ENCODE data around the gene LRRC23.
"Not testable (repeated sequence)": the region's sequence is repeated elsewhere in the genome, so short reads cannot be mapped to it uniquely, and the experiment has no call there.

Gene LRRC23

GRCh38 chr12:6904280-6905276 lies at the start of gene LRRC23:
TSS of gene LRRC23 (plus strand) at chr12:6904822. CDS start at chr12:6905634, 812 bp downstream.
- peak; percentile 80 to 97 (median 94) for DNase-seq

GRCh38 chr12:6855322-6855721 lies 49.3 kb upstream of the LRRC23 start:
- DNase-seq = no peak

GRCh38 chr12:6858799-6859198 lies 45.8 kb upstream of the LRRC23 start:
- no peak for DNase-seq

- DNase-seq = no peak
Observed at GRCh38 chr12:6860116-6860515, 44.5 kb upstream of the LRRC23 start.

- no peak for DNase-seq
Observed at GRCh38 chr12:6860942-6861341, 43.7 kb upstream of the LRRC23 start.

GRCh38 chr12:6861391-6861790 lies 43.2 kb upstream of the LRRC23 start:
- no peak for DNase-seq

GRCh38 chr12:6863033-6863432 lies 41.6 kb upstream of the LRRC23 start:
- DNase-seq = no peak

GRCh38 chr12:6863586-6864321 lies 40.9 kb upstream of the LRRC23 start:
- DNase-seq = no peak

- not testable (repeated sequence) for DNase-seq
Observed at GRCh38 chr12:6865307-6865706, 39.3 kb upstream of the LRRC23 start.

GRCh38 chr12:6866163-6866919 lies 38.3 kb upstream of the LRRC23 start:
- DNase-seq = no peak

- peak in 10 of 14 donors; percentile 25 to 80 (median 64) for DNase-seq
Observed at GRCh38 chr12:6866920-6867412, 37.7 kb upstream of the LRRC23 start.

- DNase-seq = peak in 11 of 14 donors; percentile 66 to 86 (median 77)
Observed at GRCh38 chr12:6867413-6868210, 37.0 kb upstream of the LRRC23 start, which contains the start of gene TPI1. TSS of gene TPI1 (plus strand) at chr12:6867531. CDS start at chr12:6867567, 36 bp downstream.

GRCh38 chr12:6868211-6869048 lies 36.2 kb upstream of the LRRC23 start:
- peak in 2 of 14 donors; percentile 12 to 28 for DNase-seq

GRCh38 chr12:6869049-6870021 lies 35.3 kb upstream of the LRRC23 start:
- peak in 12 of 14 donors; percentile 17 to 79 (median 58) for DNase-seq

- not testable (repeated sequence) for DNase-seq
Observed at GRCh38 chr12:6870304-6870703, 34.3 kb upstream of the LRRC23 start.

GRCh38 chr12:6871052-6871957 lies 33.3 kb upstream of the LRRC23 start:
- no peak for DNase-seq
